HS-5 (cell line): Measurements from ENCODE around the gene SELPLG.
A peak's percentile ranks its signal among the peaks of the same experiment; 100 is the strongest.
"Not testable (repeated sequence)": the region's sequence is repeated elsewhere in the genome, so short reads cannot be mapped to it uniquely, and the experiment has no call there.

Experiments used
- DNase-seq: peaks from one replicate; pipeline ENCODE4 v3.0.0-alpha.2; 2012; ENCODE audit warnings: low read depth

Gene SELPLG

DNA sequence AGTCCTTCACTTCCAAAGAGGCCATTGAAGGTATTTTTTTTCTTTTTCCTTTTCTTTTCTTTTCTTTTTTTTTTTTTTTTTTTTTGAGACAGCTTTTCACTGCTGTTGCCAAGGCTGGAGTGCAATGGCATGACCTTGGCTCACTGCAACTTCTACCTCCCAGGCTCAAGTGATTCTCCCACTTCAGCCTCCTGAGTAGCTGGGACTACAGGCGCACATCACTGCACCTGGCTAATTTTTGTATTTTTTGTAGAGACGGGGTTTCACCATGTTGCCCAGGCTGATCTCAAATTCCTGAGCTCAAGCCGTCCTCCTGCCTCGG is 14.8 kb downstream of the SELPLG start:
- not testable (repeated sequence) for DNase-seq

GRCh38 chr12:108618079-108618952 is 15.4 kb downstream of the SELPLG start:
- DNase-seq = no peak

- DNase-seq = no peak
Measured at GRCh38 chr12:108616941-108617858, 16.5 kb downstream of the SELPLG start.

DNA sequence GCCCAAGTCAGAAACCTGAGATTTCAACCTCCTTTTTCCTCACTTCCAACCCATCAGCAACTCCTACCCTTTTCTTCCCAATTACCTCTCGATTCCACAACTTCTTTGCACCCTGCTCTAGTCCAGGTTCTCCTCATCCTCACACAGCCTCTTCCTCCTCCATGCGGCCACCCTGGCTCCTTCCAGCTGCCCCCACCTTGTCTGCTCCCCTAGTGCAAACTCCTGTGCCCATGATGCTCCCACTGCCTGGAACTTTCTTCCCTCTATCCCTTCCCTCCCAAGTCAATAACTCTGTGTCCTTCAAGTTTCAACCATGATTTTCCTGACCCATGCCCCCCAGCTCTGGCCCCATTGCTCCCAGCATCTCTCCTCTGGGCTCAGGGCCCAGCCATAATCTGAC is 17.3 kb downstream of the SELPLG start:
- DNase-seq = no peak

DNA sequence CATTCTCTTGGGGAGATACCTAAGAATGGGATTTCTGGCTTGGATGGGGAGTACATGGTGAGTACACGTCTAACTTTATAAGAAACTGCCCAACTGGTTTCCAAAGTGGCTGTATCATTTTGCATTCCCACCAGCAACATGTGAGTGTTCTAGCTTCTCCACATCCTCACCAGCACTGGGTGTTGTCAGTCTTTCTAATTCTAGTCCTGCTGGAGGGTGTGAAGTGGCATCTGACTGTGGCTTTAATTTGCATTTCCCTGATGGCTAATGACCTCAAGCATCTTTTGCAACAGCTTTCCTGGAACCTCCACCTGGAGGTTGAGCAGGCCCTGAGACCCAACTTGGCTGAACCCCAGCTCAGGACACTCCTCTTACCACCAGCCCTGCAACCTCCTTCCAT is 17.8 kb downstream of the SELPLG start:
- no peak for DNase-seq

DNA sequence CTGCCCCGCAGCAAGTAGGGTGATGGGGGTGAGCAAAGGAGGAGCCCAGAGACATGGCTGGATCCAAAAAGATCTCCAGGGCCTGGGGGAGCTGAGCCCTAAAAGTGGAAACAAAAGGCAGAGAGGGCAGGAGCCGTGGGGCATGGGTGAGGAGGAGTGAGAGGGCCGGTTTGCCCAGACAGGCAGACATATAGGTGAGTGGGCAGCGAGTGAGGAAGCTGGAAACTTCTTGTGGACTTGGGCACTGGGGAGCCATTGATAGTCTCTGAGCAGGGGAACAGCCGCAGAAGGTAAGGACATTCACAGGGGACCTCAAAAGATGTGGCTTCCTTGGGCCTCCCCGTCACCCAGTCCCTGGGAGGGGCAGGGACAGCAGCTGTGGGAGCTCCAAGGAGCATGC is 19.1 kb downstream of the SELPLG start:
- DNase-seq = no peak

GRCh38 chr12:108614041-108614440 is 19.7 kb downstream of the SELPLG start:
- no peak for DNase-seq

GRCh38 chr12:108613548-108613947 is 20.1 kb downstream of the SELPLG start:
- DNase-seq = no peak

- no peak for DNase-seq
Measured at GRCh38 chr12:108612788-108613282, 20.9 kb downstream of the SELPLG start.

DNA sequence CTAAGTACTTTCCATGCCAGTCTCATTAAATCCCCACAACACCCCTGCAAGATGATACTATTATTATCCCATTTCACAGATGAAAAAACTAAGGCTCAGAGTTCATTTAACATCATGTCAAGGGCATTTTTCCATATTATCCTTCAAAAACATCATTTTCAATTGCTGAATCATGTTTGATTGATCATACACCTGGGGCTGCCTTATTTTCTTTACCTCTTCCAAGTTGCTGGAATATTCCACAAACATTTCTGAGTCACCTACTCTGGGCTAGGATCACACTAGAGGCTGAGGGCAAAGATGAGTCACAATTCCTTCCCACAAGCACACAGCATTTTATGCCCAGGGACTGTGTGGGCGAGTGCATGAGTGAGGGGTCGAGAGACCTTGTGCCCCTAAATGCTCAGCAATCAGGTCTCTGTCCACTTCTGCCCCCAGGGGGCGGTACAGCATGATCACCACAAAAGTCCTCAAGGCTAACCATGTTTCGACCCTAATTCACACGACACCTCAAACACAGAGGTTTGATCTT is 21.7 kb downstream of the SELPLG start:
- DNase-seq = peak; percentile 69

- DNase-seq = no peak
Measured at GRCh38 chr12:108610856-108611605, 22.7 kb downstream of the SELPLG start.

- no peak for DNase-seq
Measured at GRCh38 chr12:108610336-108610815, 23.3 kb downstream of the SELPLG start.

DNA sequence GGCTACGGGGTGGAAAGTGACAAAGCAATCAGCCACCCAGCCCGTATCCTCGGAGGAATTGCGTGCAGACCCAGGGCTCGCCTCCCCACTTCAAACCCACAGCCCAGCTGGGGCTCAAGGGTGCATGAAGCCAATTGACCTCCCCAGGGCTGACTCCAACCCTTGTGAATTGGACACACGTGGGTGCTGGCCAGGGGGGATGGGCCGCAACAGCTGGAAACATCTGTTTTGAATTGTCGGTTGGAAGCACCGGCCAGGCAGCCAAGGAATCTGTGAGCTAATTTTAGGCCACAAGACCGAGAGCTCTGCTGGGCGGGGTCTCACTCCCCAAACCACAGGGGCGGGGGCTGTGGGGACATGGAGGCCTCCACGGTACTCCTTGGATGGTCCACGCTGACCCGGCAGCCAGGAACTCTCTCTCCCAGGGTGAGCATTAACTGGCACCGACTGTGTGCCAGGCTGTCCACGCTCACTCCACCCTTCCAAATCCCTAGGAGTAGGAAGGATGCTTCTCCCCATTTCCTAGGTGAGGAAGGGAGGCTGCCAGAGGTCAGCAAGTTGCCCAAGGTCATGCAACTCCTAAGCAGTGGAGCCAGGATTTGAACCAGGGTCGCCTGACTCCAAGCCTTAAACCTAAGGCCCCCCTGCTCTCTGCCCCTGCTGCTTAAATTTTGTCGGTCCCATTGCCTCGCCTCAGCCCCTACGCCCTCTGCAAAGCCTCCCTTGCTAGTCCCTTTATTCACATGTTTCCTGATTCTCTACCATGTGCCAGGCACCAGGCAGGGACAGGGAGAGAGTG is 24.0 kb downstream of the SELPLG start:
- DNase-seq = no peak

GRCh38 chr12:108608616-108609015 is 25.1 kb downstream of the SELPLG start:
- DNase-seq = no peak

GRCh38 chr12:108607981-108608600 is 25.6 kb downstream of the SELPLG start:
- no peak for DNase-seq

- no peak for DNase-seq
Measured at GRCh38 chr12:108606492-108606891, 27.2 kb downstream of the SELPLG start.

DNA sequence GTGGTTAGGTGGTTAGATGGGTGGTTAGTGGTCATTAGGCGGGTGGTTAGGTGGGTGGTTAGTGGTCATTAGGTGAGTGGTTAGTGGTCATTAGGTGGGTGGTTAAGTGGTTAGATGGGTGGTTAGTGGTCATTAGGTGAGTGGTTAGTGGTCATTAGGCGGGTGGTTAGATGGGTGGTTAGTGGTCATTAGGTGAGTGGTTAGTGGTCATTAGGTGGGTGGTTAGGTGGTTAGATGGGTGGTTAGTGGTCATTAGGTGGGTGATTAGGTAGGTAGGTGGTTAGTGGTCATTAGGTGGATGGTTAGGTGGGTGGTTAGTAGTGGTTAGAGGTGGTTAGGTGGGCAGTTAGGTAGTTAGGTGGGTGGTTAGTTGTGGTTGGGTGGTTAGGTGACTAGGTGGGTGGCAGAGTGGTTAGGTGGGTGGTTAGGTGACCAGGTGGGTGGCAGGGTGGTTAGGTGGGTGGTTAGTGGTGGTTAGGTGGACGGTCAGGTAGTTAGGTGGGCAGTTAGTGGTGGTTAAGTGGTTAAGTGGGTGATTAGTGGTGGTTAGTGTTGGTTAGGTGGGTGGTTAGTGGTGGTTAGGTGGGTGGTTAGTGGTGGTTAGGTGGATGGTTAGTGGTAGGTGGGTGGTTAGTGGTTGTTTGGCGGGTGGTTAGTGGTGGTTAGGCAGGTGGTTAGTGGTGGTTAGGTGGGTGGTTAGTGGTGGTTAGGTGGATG is 27.8 kb downstream of the SELPLG start:
- no peak for DNase-seq

- no peak for DNase-seq
Measured at GRCh38 chr12:108605000-108605689, 28.5 kb downstream of the SELPLG start.
